ENCODE results near the gene SPECC1L. TPM values are rescaled to one million over a fixed set of nuclear protein-coding genes. Genes with fewer than 3 reads are reported as not detected.

The SPECC1L gene
- total and polyA plus RNA-seq, 2 of the 8 experiments (the other 6 are each of a cell fraction or from before 2014, with no cell fraction given) = 15.7 to 61.6 TPM

DNA sequence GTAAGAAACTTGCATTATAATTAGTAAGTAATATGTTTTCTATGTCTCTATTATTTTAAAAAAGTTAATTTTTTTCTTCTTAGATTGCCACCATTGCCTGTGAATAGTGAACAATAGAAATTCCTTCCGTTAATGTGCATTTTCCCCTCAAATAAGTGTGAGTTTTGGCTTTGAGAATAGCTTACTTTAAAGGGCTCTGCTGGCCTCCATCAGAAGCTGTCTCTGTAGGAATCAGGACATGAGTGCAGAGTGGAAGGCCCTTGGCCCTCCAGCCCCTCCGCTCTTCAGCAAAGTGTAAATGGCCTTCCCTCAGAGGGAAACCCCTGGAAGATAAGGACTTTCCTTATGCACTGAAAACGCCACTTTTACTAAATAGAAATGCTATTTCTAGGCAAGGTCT is 132.7 kb downstream of the SPECC1L start (continued):
- TF ChIP-seq, protein P1, sequence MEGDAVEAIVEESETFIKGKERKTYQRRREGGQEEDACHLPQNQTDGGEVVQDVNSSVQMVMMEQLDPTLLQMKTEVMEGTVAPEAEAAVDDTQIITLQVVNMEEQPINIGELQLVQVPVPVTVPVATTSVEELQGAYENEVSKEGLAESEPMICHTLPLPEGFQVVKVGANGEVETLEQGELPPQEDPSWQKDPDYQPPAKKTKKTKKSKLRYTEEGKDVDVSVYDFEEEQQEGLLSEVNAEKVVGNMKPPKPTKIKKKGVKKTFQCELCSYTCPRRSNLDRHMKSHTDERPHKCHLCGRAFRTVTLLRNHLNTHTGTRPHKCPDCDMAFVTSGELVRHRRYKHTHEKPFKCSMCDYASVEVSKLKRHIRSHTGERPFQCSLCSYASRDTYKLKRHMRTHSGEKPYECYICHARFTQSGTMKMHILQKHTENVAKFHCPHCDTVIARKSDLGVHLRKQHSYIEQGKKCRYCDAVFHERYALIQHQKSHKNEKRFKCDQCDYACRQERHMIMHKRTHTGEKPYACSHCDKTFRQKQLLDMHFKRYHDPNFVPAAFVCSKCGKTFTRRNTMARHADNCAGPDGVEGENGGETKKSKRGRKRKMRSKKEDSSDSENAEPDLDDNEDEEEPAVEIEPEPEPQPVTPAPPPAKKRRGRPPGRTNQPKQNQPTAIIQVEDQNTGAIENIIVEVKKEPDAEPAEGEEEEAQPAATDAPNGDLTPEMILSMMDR (IDR thresholded peaks at IDR 0.05; ENCODE audit: control extremely low read depth in 1 of 3, insufficient read depth in 1 of 3, low read depth in 1 of 3, low read length in 3 of 3) = no peak
- TF ChIP-seq CEBPB (IDR thresholded peaks at IDR 0.05; ENCODE audit: low read depth, low read length) (no peak), SAP30 (IDR thresholded peaks at IDR 0.05; ENCODE audit: insufficient read depth, insufficient replicate concordance, low read length) (no peak), SIN3A (conservative IDR thresholded peaks at IDR 0.05 in 1 of 2, IDR thresholded peaks at IDR 0.05 in 1 of 2; ENCODE audit: low read depth in 1 of 2, low read length in 2 of 2) (no peak), POU5F1 (IDR thresholded peaks at IDR 0.05; ENCODE audit: low read depth, low read length) (no peak)
- TF ChIP-seq, protein P2, sequence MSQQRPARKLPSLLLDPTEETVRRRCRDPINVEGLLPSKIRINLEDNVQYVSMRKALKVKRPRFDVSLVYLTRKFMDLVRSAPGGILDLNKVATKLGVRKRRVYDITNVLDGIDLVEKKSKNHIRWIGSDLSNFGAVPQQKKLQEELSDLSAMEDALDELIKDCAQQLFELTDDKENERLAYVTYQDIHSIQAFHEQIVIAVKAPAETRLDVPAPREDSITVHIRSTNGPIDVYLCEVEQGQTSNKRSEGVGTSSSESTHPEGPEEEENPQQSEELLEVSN (IDR thresholded peaks at IDR 0.05) = no peak
